Neural cell (in vitro differentiated cells): ENCODE results near the gene SRRM1. TPM values are rescaled to one million over a fixed set of nuclear protein-coding genes. Genes with fewer than 3 reads are reported as not detected.

Source experiments
- H2AFZ ChIP-seq: fragments of 200-600, 300-800 bp; sonication (generic), shearing (Covaris generic); 2 replicates; pipeline ENCODE4 v1.6.0; 2014; ENCODE audit warnings: low read depth, mild to moderate bottlenecking, antibody characterized with exemption, low read length, moderate library complexity
- H3F3A ChIP-seq: fragments of 200-600 bp; shearing (Covaris generic); 2 replicates; pipeline ENCODE4 v1.6.1; 2016; ENCODE audit warnings: mild to moderate bottlenecking, moderate library complexity, mixed read lengths, antibody characterized with exemption, low read length; ENCODE audit not compliant: insufficient read depth, poor library complexity, severe bottlenecking
- H3K27ac ChIP-seq: fragments of 200-600, 300-800 bp; sonication (generic), shearing (Covaris generic); 2 replicates; pipeline ENCODE4 v1.5.1; 2014; ENCODE audit warnings: mild to moderate bottlenecking, low read length, moderate library complexity
- H3K27me3 ChIP-seq: fragments of 300-800, 200-600 bp; sonication (generic), shearing (Covaris generic); 2 replicates; pipeline ENCODE4 v1.6.0; 2014; ENCODE audit warnings: mild to moderate bottlenecking, low read depth, low read length, moderate library complexity; ENCODE audit not compliant: insufficient read depth
- H3K36me3 ChIP-seq: fragments of 300-800, 200-600 bp; sonication (generic), shearing (Covaris generic); 2 replicates; pipeline ENCODE4 v1.5.1; 2014; ENCODE audit warnings: mild to moderate bottlenecking, antibody characterized with exemption, low read length, moderate library complexity; ENCODE audit not compliant: insufficient read depth
- H3K4me2 ChIP-seq: fragments of 300-800, 200-600 bp; sonication (generic), shearing (Covaris generic); 2 replicates; pipeline ENCODE4 v1.6.0; 2014; ENCODE audit warnings: mild to moderate bottlenecking, low read length
- H3K4me3 ChIP-seq: fragments of 300-800, 200-600 bp; sonication (generic), shearing (Covaris generic); 2 replicates; pipeline ENCODE4 v1.5.1; 2014; ENCODE audit warnings: mild to moderate bottlenecking, low read length, moderate library complexity
- H3K79me2 ChIP-seq: fragments of 200-600 bp; shearing (Covaris generic); replicated peaks from 2 replicates; pipeline ENCODE4 v1.6.0; 2014; ENCODE audit warnings: mild to moderate bottlenecking, low read length, moderate library complexity; ENCODE audit not compliant: insufficient read depth
- H3K9ac ChIP-seq: fragments of 300-800, 200-600 bp; sonication (generic), shearing (Covaris generic); 2 replicates; pipeline ENCODE4 v1.6.1; 2016; ENCODE audit warnings: mild to moderate bottlenecking, low read length, mixed read lengths
- H3K9me2 ChIP-seq: fragments of 200-600 bp; shearing (Covaris generic); 2 replicates; pipeline ENCODE4 v1.6.1; 2016; ENCODE audit warnings: mild to moderate bottlenecking, low read length, mixed read lengths; ENCODE audit not compliant: insufficient read depth
- H3K9me3 ChIP-seq: fragments of 200-600, 300-800 bp; sonication (generic), shearing (Covaris generic); 2 replicates; pipeline ENCODE4 v1.6.1; 2016; ENCODE audit warnings: mild to moderate bottlenecking, mixed run types, low read length, moderate library complexity, mixed read lengths
- H4K20me1 ChIP-seq: fragments of 200-600 bp; shearing (Covaris generic); 2 replicates; pipeline ENCODE4 v1.6.1; 2016; ENCODE audit warnings: mild to moderate bottlenecking, mixed run types; ENCODE audit not compliant: insufficient read depth
- EP300 ChIP-seq: fragments of 450-650 bp; conservative IDR thresholded peaks from 2 replicates; pipeline ENCODE4 v1.6.1; 2014; ENCODE audit warnings: antibody characterized with exemption, mild to moderate bottlenecking, moderate library complexity; ENCODE audit not compliant: poor library complexity, severe bottlenecking
- EZH2 ChIP-seq: fragments of 200-600, 300-800 bp; shearing (Covaris generic), sonication (generic); IDR thresholded peaks from 2 replicates; pipeline ENCODE4 v1.6.1; 2014; ENCODE audit warnings: antibody characterized with exemption, low read length, borderline replicate concordance, mild to moderate bottlenecking; ENCODE audit not compliant: insufficient read depth, poor library complexity, severe bottlenecking
- MXI1 ChIP-seq: fragments of 450-650 bp; conservative IDR thresholded peaks from 2 replicates; pipeline ENCODE4 v1.6.1; 2014; ENCODE audit warnings: antibody characterized with exemption, mild to moderate bottlenecking; ENCODE audit not compliant: poor library complexity, severe bottlenecking
- POLR2AphosphoS5 ChIP-seq: IDR thresholded peaks from 2 replicates; pipeline ENCODE4 v1.6.1; 2012
- RAD21 ChIP-seq: fragments of 450-650 bp; conservative IDR thresholded peaks from 2 replicates; pipeline ENCODE4 v1.6.1; 2014; ENCODE audit warnings: antibody characterized with exemption, mild to moderate bottlenecking, moderate library complexity
- REST ChIP-seq: IDR thresholded peaks from 2 replicates; pipeline ENCODE4 v1.6.1; 2012; ENCODE audit warnings: borderline replicate concordance
- SMC3 ChIP-seq: fragments of 450-650 bp; conservative IDR thresholded peaks from 2 replicates; pipeline ENCODE4 v1.6.1; 2014; ENCODE audit warnings: antibody characterized with exemption, mild to moderate bottlenecking, moderate library complexity; ENCODE audit not compliant: poor library complexity
- TAF1 ChIP-seq: IDR thresholded peaks from 2 replicates; pipeline ENCODE4 v1.6.1; 2012; ENCODE audit warnings: low read depth
- polyA plus RNA-seq: library from polyadenylated mRNA; depleted of rRNA; stranded (reverse); fragments of >200 nt; gene quantifications from 2 replicates; pipeline ENCODE4 v1.2.3, GENCODE V29; 2014
- TF ChIP-seq, protein P1 (sequence below): fragments of 450-650 bp; IDR thresholded peaks from 2 replicates; pipeline ENCODE4 v1.5.1; 2014; ENCODE audit warnings: antibody characterized with exemption, mild to moderate bottlenecking, moderate library complexity; ENCODE audit not compliant: poor library complexity, severe bottlenecking

Gene SRRM1
- polyA plus RNA-seq, 1 donor from 2014 or later = 37.1 TPM

DNA sequence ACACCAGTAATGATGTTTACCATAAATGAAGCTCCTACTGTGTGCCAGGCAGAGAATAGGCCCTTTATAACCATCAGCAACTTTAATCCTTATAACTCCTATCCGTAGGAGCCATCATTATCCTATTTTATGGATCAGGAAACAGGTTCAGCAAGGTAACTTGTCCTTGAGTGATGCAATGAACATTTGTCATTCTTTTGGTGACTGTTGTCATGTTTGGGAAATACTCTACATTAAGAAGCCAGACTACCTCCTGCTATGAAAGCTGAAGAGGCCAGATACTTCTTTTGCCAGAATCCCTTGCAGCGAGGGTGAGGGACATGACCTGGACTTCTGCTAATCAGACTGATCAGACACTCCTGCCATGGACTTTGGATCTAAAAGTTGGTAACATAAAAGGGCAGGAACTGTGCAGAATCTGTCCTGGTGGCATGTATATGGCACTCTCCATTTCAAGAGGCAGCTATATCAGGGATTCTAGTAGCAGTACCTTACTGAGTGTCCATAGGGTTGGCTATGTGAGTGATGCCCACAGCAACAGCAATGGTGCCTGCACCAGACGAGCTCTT lies 33.1 kb upstream of the SRRM1 start:
- no peaks in the 10 kb centered on the region for H3F3A ChIP-seq
- no peaks in the 10 kb centered on the region for H3K36me3 ChIP-seq
- H3K27me3 ChIP-seq = no peaks in the 10 kb centered on the region
- no peaks in the 10 kb centered on the region for H3K9me2 ChIP-seq
- no peaks in the 10 kb centered on the region for H3K9me3 ChIP-seq
- no peak for TF ChIP-seq EP300
- TF ChIP-seq MXI1 = no peak
- TF ChIP-seq, protein P1, sequence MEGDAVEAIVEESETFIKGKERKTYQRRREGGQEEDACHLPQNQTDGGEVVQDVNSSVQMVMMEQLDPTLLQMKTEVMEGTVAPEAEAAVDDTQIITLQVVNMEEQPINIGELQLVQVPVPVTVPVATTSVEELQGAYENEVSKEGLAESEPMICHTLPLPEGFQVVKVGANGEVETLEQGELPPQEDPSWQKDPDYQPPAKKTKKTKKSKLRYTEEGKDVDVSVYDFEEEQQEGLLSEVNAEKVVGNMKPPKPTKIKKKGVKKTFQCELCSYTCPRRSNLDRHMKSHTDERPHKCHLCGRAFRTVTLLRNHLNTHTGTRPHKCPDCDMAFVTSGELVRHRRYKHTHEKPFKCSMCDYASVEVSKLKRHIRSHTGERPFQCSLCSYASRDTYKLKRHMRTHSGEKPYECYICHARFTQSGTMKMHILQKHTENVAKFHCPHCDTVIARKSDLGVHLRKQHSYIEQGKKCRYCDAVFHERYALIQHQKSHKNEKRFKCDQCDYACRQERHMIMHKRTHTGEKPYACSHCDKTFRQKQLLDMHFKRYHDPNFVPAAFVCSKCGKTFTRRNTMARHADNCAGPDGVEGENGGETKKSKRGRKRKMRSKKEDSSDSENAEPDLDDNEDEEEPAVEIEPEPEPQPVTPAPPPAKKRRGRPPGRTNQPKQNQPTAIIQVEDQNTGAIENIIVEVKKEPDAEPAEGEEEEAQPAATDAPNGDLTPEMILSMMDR = no peak
- TF ChIP-seq REST = no peak
- TF ChIP-seq RAD21 = no peak
- no peak for TF ChIP-seq EZH2
- TF ChIP-seq TAF1 = no peak
- TF ChIP-seq POLR2AphosphoS5 = no peak
- TF ChIP-seq SMC3 = no peak
- no peak overlapping the region for H3K9ac ChIP-seq
- H4K20me1 ChIP-seq = no peaks in the 10 kb centered on the region
- H3K79me2 ChIP-seq = no peaks in the 10 kb centered on the region
- no peak overlapping the region for H2AFZ ChIP-seq
- H3K4me3 ChIP-seq = no peak overlapping the region
- H3K27ac ChIP-seq = no peak overlapping the region
- no peak overlapping the region for H3K4me2 ChIP-seq

GRCh38 chr1:24619376-24619775 lies 23.7 kb upstream of the SRRM1 start:
- Histone ChIP-seq H3K36me3 (no peaks in the 10 kb centered on the region), H3F3A (no peaks in the 10 kb centered on the region), H3K27me3 (no peaks in the 10 kb centered on the region), H4K20me1 (no peaks in the 10 kb centered on the region), H3K9me3 (no peaks in the 10 kb centered on the region), H3K27ac (no peak overlapping the region), H3K4me2 (no peak overlapping the region), H3K9me2 (no peaks in the 10 kb centered on the region), H3K9ac (no peak overlapping the region), H3K79me2 (no peaks in the 10 kb centered on the region), H3K4me3 (no peak overlapping the region), H2AFZ (no peak overlapping the region)
- TF ChIP-seq REST (no peak), MXI1 (no peak), EP300 (no peak), POLR2AphosphoS5 (no peak), SMC3 (no peak), EZH2 (no peak), RAD21 (no peak)
- TF ChIP-seq, protein P1 = no peak
